Mesendoderm (in vitro differentiated cells): ENCODE measurements around the gene TSPEAR.

Experiments used
- DNase-seq: peaks from one replicate; pipeline ENCODE4 v3.0.0; 2013
- H2AK5ac ChIP-seq: 2 replicates; pipeline ENCODE4 v1.6.1; 2013; ENCODE audit warnings: low read length, inconsistent platforms
- H2BK120ac ChIP-seq: 2 replicates; pipeline ENCODE4 v1.6.1; 2013; ENCODE audit warnings: low read depth, mild to moderate bottlenecking, low read length, moderate library complexity, mixed read lengths
- H2BK15ac ChIP-seq: replicated peaks from 2 replicates; pipeline ENCODE4 v1.6.1; 2013; ENCODE audit warnings: low read depth, mild to moderate bottlenecking, moderate library complexity
- H2BK5ac ChIP-seq: 2 replicates; pipeline ENCODE4 v1.6.1; 2013; ENCODE audit warnings: low read length, inconsistent platforms
- H3K18ac ChIP-seq: 2 replicates; pipeline ENCODE4 v1.6.1; 2013; ENCODE audit warnings: mild to moderate bottlenecking, low read length, mixed read lengths
- H3K23ac ChIP-seq: one replicate; pipeline ENCODE4 v1.6.1; 2013; ENCODE audit warnings: low read length
- H3K27ac ChIP-seq: 2 replicates; pipeline ENCODE4 v1.5.1; 2013; ENCODE audit warnings: low read depth, mild to moderate bottlenecking, inconsistent platforms, low read length, moderate library complexity
- H3K27me3 ChIP-seq: 2 replicates; pipeline ENCODE4 v1.6.1; 2013; ENCODE audit warnings: low read length, control low read depth, mild to moderate bottlenecking, inconsistent platforms; ENCODE audit not compliant: insufficient read depth, poor library complexity
- H3K36me3 ChIP-seq: 2 replicates; pipeline ENCODE4 v1.6.1; 2013; ENCODE audit warnings: low read length, inconsistent platforms; ENCODE audit not compliant: control insufficient read depth, insufficient read depth
- H3K4ac ChIP-seq: one replicate; pipeline ENCODE4 v1.6.1; 2013; ENCODE audit warnings: low read depth, mild to moderate bottlenecking, low read length, moderate library complexity
- H3K4me1 ChIP-seq: 2 replicates; pipeline ENCODE4 v1.6.1; 2013; ENCODE audit warnings: low read depth, low read length, inconsistent platforms; ENCODE audit not compliant: control insufficient read depth
- H3K4me2 ChIP-seq: 2 replicates; pipeline ENCODE4 v1.6.1; 2013; ENCODE audit warnings: low read length
- H3K4me3 ChIP-seq: 2 replicates; pipeline ENCODE4 v1.5.1; 2013; ENCODE audit warnings: mild to moderate bottlenecking, low read length
- H3K56ac ChIP-seq: one replicate; pipeline ENCODE4 v1.6.1; 2013; ENCODE audit warnings: low read length
- H3K79me1 ChIP-seq: 2 replicates; pipeline ENCODE4 v1.6.1; 2013; ENCODE audit warnings: low read length, inconsistent platforms
- H3K79me2 ChIP-seq: 2 replicates; pipeline ENCODE4 v1.6.1; 2013; ENCODE audit warnings: mild to moderate bottlenecking, low read length; ENCODE audit not compliant: control insufficient read depth, insufficient read depth
- H3K9ac ChIP-seq: 2 replicates; pipeline ENCODE4 v1.6.1; 2013; ENCODE audit warnings: low read length, inconsistent platforms
- H4K5ac ChIP-seq: one replicate; pipeline ENCODE4 v1.6.1; 2013; ENCODE audit warnings: low read length
- H4K8ac ChIP-seq: one replicate; pipeline ENCODE4 v1.6.1; 2013; ENCODE audit warnings: low read depth, mild to moderate bottlenecking, control low read depth, low read length, moderate library complexity
- WGBS: extraction: QIAGEN DNeasy Blood & Tissue Kit; methylation state at CpG from one replicate; pipeline ENCODE4 v1.1.7; 2013; ENCODE audit warnings: low lambda C conversion rate, missing lambda C conversion rate; ENCODE audit not compliant: insufficient coverage; ENCODE audit errors: extremely low coverage; 5-methylcytosine and 5-hydroxymethylcytosine counted together

The TSPEAR gene

DNA sequence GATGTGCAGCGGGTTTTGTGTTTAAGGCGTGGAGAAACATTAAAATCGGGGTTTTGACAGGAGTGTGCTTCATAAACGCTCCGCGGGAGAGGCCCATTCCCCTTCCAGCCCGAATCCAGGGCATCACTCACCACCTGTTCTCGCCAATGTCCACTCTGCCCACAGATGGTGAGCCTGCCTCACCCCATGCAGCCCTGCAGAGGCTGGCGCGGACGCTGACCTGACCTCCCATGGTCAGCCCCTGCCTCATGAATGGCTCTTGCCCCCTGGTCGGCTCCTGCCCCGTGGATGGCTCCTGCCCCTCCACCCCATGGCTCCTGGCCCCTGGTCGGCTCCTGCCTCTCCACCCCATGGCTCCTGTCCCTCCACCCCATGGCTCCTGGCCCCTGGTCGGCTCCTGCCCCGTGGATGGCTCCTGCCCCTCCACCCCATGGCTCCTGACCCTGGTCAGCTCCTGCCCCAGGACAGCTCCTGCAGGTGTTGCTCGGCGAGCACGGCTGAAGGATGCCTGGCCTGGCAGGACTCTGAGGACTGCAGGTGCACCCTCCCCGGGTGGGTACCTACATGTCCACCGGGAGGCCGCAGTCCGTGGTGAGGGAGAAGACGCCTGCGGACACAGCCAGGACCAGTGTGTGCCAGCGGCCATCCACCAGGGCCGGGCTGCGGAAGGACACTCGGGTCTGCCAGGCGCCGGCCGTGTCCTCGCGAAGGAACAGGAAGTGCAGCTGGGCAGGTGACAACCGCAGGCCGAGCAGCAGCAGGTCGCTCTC is 178.1 kb downstream of the TSPEAR start:
- no peak overlapping the region for H4K8ac ChIP-seq
- no peak overlapping the region for H4K5ac ChIP-seq
- no peak overlapping the region for H2BK120ac ChIP-seq
- H2AK5ac ChIP-seq: no peak overlapping the region
- no peak overlapping the region for H2BK15ac ChIP-seq
- H3K56ac ChIP-seq: no peak overlapping the region
- H2BK5ac ChIP-seq: no peak overlapping the region
- H3K4me1 ChIP-seq: no peaks in the 10 kb centered on the region
- no peak overlapping the region for H3K27ac ChIP-seq
- H3K18ac ChIP-seq: no peak overlapping the region
- no peaks in the 10 kb centered on the region for H3K79me1 ChIP-seq
- no peak overlapping the region for H3K9ac ChIP-seq
- no peak overlapping the region for H3K4me2 ChIP-seq
- no peak overlapping the region for H3K4me3 ChIP-seq
- no peaks in the 10 kb centered on the region for H3K27me3 ChIP-seq
- no CpG with 5 or more reads among the region's 37 CpGs for WGBS
- no peaks in the 10 kb centered on the region for H3K79me2 ChIP-seq
- no peak overlapping the region for H3K4ac ChIP-seq
- DNase-seq: no peak
- H3K23ac ChIP-seq: no peak overlapping the region
- no peaks in the 10 kb centered on the region for H3K36me3 ChIP-seq

DNA sequence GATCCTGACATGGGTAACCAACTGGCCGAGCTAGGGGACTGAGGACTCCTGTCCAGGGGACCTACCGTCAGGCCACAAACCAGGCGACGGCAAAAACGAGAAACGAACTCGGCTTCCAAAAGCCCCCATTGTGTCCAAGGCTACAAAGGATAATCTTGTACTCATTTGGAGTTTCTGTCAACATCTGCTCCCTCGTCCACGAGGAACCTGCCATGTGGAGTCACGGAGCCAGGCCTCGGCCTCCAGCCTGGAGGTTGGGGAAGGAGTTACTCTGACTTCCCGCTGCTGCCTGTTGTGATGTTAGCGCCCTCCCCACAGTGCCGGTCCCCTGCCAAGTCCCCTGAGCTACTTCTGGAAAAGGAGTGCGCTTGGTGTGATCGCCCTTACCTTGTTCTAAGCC is 178.7 kb downstream of the TSPEAR start:
- Histone ChIP-seq H3K27ac (no peak overlapping the region), H3K56ac (no peak overlapping the region), H2BK15ac (no peak overlapping the region), H3K23ac (no peak overlapping the region), H3K79me2 (no peaks in the 10 kb centered on the region), H3K4ac (no peak overlapping the region), H2AK5ac (no peak overlapping the region), H3K4me1 (no peaks in the 10 kb centered on the region), H3K4me3 (no peak overlapping the region), H3K9ac (no peak overlapping the region), H2BK120ac (no peak overlapping the region), H3K4me2 (no peak overlapping the region), H4K8ac (no peak overlapping the region), H3K18ac (no peak overlapping the region), H3K79me1 (no peaks in the 10 kb centered on the region), H4K5ac (no peak overlapping the region), H2BK5ac (no peak overlapping the region), H3K36me3 (no peaks in the 10 kb centered on the region), H3K27me3 (no peaks in the 10 kb centered on the region)
- DNase-seq: no peak
- WGBS: no CpG with 5 or more reads among the region's 16 CpGs

DNA sequence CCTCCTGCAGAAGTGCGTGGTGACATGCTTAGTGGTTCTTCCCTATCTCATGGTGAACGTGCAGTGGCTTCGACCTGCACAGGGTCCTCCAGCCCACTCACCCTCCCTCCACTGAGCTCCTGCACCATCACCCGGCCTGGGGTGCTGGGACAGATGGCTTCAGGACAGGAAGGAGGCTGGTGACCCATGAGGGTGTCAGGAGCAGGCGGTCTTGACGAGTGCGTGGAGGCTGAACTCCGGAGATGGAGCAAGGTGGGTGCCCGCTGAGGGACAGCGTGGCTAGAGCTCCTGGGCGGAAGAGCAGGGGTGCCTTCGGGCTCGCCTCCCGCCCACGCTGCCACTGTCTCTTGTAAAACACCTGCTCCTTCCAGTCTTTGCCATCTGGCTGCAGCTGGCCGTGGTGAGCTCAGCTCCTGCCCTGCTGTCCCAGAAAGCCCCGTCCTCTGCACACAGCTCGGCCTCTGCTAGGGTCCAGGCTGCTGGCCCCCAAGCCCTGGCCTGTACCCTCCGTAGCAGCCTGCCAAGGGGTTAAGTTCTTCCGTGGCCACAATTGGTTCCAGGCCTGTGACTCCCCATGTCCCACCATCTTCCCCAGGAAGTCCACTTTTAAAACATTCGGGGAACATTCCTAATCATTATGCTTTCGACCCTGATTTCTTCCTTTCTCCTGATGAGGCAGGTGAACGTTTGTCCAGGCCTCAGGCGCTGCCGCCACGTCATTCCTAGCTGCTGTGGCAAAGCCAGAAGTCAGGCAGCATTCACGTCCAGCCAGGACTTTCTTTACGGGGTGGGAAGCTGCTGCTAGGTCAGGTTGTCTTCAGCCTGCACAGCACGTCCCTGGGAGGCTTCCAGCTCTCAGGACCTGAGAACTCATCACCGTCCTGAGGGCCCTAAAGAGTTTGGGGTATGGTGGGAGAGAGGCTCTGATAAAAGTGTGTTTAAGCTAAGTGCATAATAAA is 179.5 kb downstream of the TSPEAR start:
- no peaks in the 10 kb centered on the region for H3K36me3 ChIP-seq
- H3K4me3 ChIP-seq: no peak overlapping the region
- H2AK5ac ChIP-seq: no peak overlapping the region
- no peak overlapping the region for H2BK5ac ChIP-seq
- WGBS: no CpG with 5 or more reads among the region's 30 CpGs
- no peak overlapping the region for H3K56ac ChIP-seq
- H2BK120ac ChIP-seq: no peak overlapping the region
- DNase-seq: no peak
- no peak overlapping the region for H4K8ac ChIP-seq
- H3K9ac ChIP-seq: no peak overlapping the region
- no peak overlapping the region for H3K27ac ChIP-seq
- no peaks in the 10 kb centered on the region for H3K4me1 ChIP-seq
- no peak overlapping the region for H2BK15ac ChIP-seq
- H3K79me2 ChIP-seq: no peaks in the 10 kb centered on the region
- no peak overlapping the region for H3K4me2 ChIP-seq
- no peak overlapping the region for H3K4ac ChIP-seq
- H3K23ac ChIP-seq: no peak overlapping the region
- H3K18ac ChIP-seq: no peak overlapping the region
- H4K5ac ChIP-seq: no peak overlapping the region
- no peaks in the 10 kb centered on the region for H3K79me1 ChIP-seq
- H3K27me3 ChIP-seq: no peaks in the 10 kb centered on the region

DNA sequence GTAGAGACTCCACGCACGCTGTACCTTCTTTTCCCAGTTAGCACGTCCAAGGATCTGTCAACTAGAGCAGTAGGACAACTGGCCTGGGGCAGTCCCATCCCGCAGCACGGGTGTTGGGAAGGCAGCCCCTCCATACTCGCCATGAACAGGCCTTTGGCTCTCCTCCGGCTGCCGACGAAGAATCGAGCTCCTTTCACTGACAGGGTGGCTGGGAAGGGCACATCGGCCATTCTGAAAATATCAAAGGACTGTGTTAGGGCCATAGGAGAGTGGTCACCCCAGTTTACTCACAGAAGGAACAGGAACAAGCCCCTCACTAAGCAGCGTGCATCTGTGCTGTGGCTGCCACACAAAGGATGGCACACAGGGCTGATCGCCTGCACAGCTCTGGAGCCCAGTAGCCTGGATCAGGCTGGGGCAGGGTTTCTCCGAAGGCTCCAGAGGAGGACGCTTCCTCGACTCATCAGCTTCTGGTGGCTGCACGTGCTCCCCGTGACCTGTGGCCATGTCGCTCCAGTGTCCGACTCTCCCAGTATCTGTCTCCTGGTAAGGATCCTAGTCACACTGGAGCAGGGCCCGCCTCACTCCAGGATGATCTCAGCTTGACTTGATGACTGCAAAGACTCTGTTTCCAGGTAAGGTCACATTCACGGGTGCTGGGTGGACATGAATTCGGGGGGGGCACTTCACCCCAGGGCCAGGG is 180.3 kb downstream of the TSPEAR start:
- H3K36me3 ChIP-seq: no peaks in the 10 kb centered on the region
- H3K23ac ChIP-seq: no peak overlapping the region
- no peaks in the 10 kb centered on the region for H3K4me1 ChIP-seq
- H3K4ac ChIP-seq: no peak overlapping the region
- H2BK5ac ChIP-seq: no peak overlapping the region
- DNase-seq: no peak
- no peak overlapping the region for H2AK5ac ChIP-seq
- H3K4me3 ChIP-seq: no peak overlapping the region
- no peak overlapping the region for H3K27ac ChIP-seq
- H3K4me2 ChIP-seq: no peak overlapping the region
- H3K79me1 ChIP-seq: no peaks in the 10 kb centered on the region
- H3K56ac ChIP-seq: no peak overlapping the region
- H3K27me3 ChIP-seq: no peaks in the 10 kb centered on the region
- no peak overlapping the region for H3K9ac ChIP-seq
- H4K5ac ChIP-seq: no peak overlapping the region
- WGBS: no CpG with 5 or more reads among the region's 23 CpGs
- no peak overlapping the region for H2BK120ac ChIP-seq
- no peaks in the 10 kb centered on the region for H3K79me2 ChIP-seq
- H3K18ac ChIP-seq: no peak overlapping the region
- no peak overlapping the region for H2BK15ac ChIP-seq
- no peak overlapping the region for H4K8ac ChIP-seq

DNA sequence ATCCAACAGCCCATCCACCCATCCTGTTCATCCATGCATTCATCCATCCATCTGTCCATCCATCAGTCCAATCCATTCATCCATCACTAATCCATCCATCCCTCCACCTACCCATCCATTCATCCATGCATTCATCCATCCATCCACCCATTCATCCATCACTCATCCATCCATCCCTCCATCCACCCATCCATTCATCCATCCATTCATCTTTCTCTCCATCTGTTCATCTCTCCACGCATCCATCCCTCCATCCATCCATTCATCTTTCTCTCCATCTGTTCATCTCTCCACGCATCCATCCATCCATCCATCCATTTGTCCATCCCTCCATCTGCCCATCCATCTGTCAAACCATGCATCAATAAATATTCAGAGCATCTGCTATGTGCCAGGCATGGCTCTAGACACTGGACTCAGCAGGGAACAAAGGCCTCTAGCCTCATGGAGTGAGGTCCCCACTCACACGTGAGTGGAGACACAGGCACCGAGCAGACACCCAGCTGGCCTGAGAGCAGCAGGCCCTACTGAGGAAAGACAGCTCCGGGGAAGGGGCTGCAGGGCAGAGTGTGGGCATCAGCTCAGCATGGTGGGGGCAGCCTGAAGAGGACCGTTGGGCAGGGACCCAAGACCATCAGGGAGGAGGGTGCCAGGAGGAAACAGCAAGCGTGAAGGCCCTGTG is 181.0 kb downstream of the TSPEAR start:
- Histone ChIP-seq H3K56ac (no peak overlapping the region), H3K27ac (no peak overlapping the region), H2BK120ac (no peak overlapping the region), H3K36me3 (no peaks in the 10 kb centered on the region), H3K4me1 (no peaks in the 10 kb centered on the region), H3K4ac (no peak overlapping the region), H2BK5ac (no peak overlapping the region), H4K5ac (no peak overlapping the region), H2BK15ac (no peak overlapping the region), H3K27me3 (no peaks in the 10 kb centered on the region), H2AK5ac (no peak overlapping the region), H4K8ac (no peak overlapping the region), H3K79me1 (no peaks in the 10 kb centered on the region), H3K18ac (no peak overlapping the region), H3K9ac (no peak overlapping the region), H3K4me2 (no peak overlapping the region), H3K23ac (no peak overlapping the region), H3K79me2 (no peaks in the 10 kb centered on the region), H3K4me3 (no peak overlapping the region)
- 100% methylated on average over 1 of the region's 7 CpGs for WGBS
- DNase-seq: no peak
